Adipose tissue (tissue), 3 donors: ENCODE measurements around the gene SLC7A7. TPM values are rescaled to one million over a fixed set of nuclear protein-coding genes. Genes with fewer than 3 reads are reported as not detected.
"Not testable (repeated sequence)": the region's sequence is repeated elsewhere in the genome, so short reads cannot be mapped to it uniquely, and the experiment has no call there.

Source experiments
- H3K27ac ChIP-seq: one replicate; pipeline ENCODE4 v1.5.1; 2013; ENCODE audit warnings: low read depth, low read length
- whole genome bisulfite sequencing, 3 donors: extraction: QIAGEN DNeasy Blood & Tissue Kit; methylation state at CpG; one replicate each; pipeline ENCODE4 v1.1.7; 2013; 5-methylcytosine and 5-hydroxymethylcytosine counted together
- polyA plus RNA-seq, 3 donors: library from polyadenylated mRNA; stranded (reverse); fragments of 200-250 nt; gene quantifications; one replicate each; pipeline ENCODE4 v1.2.3, GENCODE V29; 2013
- donor health status: healthy with polysubstance abuse.
- donor health status: Bipolar disorder and iron deficiency.
- donor health status: healthy.

SLC7A7 gene
- polyA plus RNA-seq, 3 donors = 3.7 to 15.2 (median 12.1) TPM

- WGBS, 3 donors = 87 to 91% (median 89%) methylated on average over 10 of the region's 10 CpGs
- H3K27ac ChIP-seq = no peak overlapping the region
These were observed 41.1 kb downstream of the SLC7A7 start for GRCh38 chr14:22774011-22774706.

GRCh38 chr14:22773162-22774010 lies 41.8 kb downstream of the SLC7A7 start:
- 91 to 94% (median 91%) methylated on average over 8 of the region's 8 CpGs for WGBS, 3 donors
- no peak overlapping the region for H3K27ac ChIP-seq

DNA sequence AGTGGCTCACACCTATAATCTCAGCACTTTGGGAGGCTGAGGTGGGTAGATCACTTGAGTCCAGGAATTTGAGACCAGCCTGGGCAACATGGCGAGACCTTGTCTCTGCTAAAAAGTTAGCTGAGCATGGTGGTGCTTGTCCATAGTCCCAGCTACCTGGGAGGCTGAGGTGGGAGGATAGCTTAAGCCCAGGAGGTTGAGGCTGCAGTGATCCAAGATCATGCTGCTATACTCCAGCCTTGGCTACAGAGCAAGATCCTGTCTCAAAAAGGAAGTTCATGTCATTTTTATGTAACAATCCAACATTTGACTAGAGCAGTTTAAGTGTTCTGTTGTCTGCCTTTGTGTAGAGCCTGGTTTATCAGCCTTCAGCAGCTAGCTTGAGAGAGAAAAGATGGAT lies 42.5 kb downstream of the SLC7A7 start:
- WGBS, 3 donors = 93 to 100% (median 100%) methylated on average over 1 of the region's 1 CpG
- no peak overlapping the region for H3K27ac ChIP-seq

DNA sequence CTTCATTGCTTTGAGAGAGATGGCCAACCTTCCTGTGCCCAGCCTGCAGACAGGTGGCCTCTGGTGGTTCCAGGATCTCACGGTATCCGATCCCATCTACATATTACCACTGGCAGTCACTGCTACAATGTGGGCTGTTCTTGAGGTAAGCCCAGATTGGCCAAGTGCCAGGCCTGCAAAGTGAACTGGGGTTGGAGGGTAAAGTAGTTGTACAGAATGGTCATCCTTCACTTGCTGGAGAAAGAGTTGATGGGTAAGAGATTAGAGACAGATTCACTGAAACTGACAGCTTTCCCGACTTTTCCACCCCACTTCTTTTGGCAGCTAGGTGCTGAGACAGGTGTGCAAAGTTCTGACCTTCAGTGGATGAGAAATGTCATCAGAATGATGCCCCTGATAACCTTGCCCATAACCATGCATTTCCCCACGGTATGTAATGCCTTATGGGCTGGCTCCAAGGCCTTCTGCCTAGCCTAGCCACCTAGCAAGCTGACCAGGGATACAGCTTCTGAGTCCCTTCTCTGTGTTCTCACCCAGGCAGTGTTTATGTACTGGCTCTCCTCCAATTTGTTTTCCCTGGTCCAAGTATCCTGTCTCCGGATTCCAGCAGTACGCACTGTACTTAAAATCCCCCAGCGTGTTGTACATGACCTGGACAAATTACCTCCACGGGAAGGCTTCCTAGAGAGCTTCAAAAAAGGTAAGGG lies 44.6 kb downstream of the SLC7A7 start:
- WGBS, 3 donors = 76 to 95% (median 90%) methylated on average over 8 of the region's 8 CpGs
- H3K27ac ChIP-seq = no peak overlapping the region

GRCh38 chr14:22769369-22769768 lies 45.9 kb downstream of the SLC7A7 start:
- no peak overlapping the region for H3K27ac ChIP-seq
- WGBS, 3 donors = 84 to 85% (median 84%) methylated on average over 2 of the region's 2 CpGs

- no peak overlapping the region for H3K27ac ChIP-seq
- WGBS, 3 donors = 93 to 95% (median 94%) methylated on average over 4 of the region's 4 CpGs
These were observed 46.3 kb downstream of the SLC7A7 start for GRCh38 chr14:22768947-22769346.

- 1 to 3% (median 2%) methylated on average over 6 of the region's 6 CpGs for WGBS, 3 donors
- no peak overlapping the region for H3K27ac ChIP-seq
These were observed 48.0 kb downstream of the SLC7A7 start for GRCh38 chr14:22767323-22767589.

- WGBS, 3 donors = 0 to 1% (median 0%) methylated on average over 56 of the region's 56 CpGs
- H3K27ac ChIP-seq = no peak within 1 kb of the TSS
These were observed 48.5 kb downstream of the SLC7A7 start, which contains the start of gene OXA1L for GRCh38 chr14:22766457-22767322. OXA1L (plus strand) TSS chr14:22766688; CDS start chr14:22766702, 14 bp downstream.

GRCh38 chr14:22764382-22764781 lies 50.9 kb downstream of the SLC7A7 start:
- H3K27ac ChIP-seq = no peak overlapping the region
- 61 to 84% (median 72%) methylated on average over 4 of the region's 4 CpGs for WGBS, 3 donors

DNA sequence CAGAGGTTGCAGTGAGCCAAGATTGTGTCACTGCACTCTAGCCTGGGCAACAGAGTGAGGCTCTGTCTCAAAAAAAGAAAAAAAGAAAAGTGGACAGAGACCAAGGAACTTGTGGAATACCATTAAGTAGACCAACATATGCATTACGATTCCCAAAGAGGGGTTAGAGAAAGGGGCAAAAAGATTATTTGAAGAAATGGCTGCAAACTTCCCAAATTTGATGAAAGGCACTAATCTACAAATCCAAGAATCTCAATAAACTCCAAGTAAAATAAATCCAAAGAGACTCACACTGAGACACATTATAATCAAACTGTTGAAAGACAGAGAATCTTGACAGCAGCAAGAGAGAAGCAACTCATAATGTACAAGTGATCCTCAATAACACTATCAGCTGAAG lies 53.5 kb downstream of the SLC7A7 start:
- 94 to 100% (median 96%) methylated on average over 1 of the region's 1 CpG for WGBS, 3 donors
- H3K27ac ChIP-seq = no peak overlapping the region

- not testable (repeated sequence) for H3K27ac ChIP-seq
- WGBS, 3 donors = 89 to 95% (median 89%) methylated on average over 9 of the region's 10 CpGs
These were observed 57.1 kb downstream of the SLC7A7 start for GRCh38 chr14:22757972-22758650.

- 64 to 68% (median 67%) methylated on average over 6 of the region's 6 CpGs for WGBS, 3 donors
- no peak overlapping the region for H3K27ac ChIP-seq
These were observed 61.6 kb downstream of the SLC7A7 start for GRCh38 chr14:22753586-22753985.

- 81 to 88% (median 87%) methylated on average over 8 of the region's 8 CpGs for WGBS, 3 donors
- H3K27ac ChIP-seq = no peak overlapping the region
These were observed 62.8 kb downstream of the SLC7A7 start for GRCh38 chr14:22752422-22752821.

DNA sequence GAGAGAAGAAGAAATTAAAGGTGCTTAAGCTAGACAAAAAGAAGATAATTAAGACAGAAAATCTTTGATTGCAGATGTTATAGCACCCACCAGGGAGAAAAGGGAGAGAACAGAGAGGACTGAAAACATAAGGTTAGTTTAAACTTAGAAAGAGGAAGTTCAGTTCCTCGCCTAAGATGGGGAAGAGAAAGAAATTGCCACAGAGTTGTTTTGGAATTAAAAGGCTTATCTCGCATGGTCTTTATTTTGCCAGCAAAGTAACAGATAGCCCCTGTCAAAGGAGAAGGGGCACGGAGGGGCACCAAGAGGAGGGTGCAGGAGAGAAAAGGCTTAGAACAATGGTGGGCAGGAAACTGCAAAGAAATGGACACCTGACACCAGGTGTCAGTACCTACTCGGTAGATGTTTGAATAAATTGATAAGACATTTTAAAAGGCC lies 66.6 kb downstream of the SLC7A7 start:
- 19 to 39% (median 37%) methylated on average over 4 of the region's 4 CpGs for WGBS, 3 donors

DNA sequence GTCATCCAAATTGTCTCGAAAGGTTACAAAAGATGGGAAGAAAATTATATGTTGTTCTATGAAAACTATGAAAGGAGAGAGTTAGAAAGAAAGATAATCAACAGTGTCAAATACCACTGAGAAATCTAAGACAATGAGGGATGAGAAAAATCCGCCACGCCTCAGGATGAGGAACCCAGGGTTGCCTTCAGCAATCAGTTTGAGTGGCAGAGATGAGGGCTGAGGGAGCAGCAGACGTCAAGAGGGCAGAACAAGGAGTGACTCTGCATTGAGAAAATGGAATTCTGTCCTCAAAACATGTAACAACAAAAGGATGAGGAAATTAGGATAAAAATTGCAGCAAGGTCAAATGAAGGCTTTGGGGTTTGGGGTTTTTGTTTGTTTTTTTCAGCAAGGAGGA lies 67.0 kb downstream of the SLC7A7 start:
- 66 to 84% (median 71%) methylated on average over 4 of the region's 4 CpGs for WGBS, 3 donors
- H3K27ac ChIP-seq = no peak overlapping the region

More for the DNA sequence above, 66.6 kb downstream of the SLC7A7 start:
- H3K27ac ChIP-seq = no peak overlapping the region

GRCh38 chr14:22747769-22748168 lies 67.5 kb downstream of the SLC7A7 start:
- no peak overlapping the region for H3K27ac ChIP-seq
- WGBS, 3 donors = 73 to 87% (median 74%) methylated on average over 4 of the region's 4 CpGs

- H3K27ac ChIP-seq = no peak overlapping the region
- 77 to 81% (median 80%) methylated on average over 3 of the region's 3 CpGs for WGBS, 3 donors
These were observed 75.2 kb downstream of the SLC7A7 start for GRCh38 chr14:22740020-22740419.

DNA sequence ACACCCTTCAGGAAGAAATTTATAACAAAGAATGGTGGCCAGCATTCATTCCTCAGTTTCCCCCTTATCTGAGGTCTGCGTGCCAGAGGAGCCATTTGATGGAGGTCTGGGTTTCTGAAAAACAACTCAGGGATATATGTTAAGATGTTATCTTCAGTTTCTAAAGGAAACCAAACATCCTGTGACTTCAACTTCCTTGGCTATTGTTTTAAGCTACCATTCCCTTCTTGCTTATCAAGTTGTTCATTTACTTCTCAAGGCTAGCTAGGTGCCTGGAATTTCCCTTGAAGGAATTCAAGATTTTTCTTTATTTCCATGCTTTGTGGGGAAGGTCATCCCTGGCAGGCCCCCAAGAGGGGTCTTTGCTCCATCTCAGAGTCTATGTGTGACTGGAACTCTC lies 75.8 kb downstream of the SLC7A7 start:
- H3K27ac ChIP-seq = no peak overlapping the region
- WGBS, 3 donors = 15 to 62% (median 58%) methylated on average over 1 of the region's 1 CpG
